COR-L47 (cell line): ENCODE results near the gene ZCRB1.
"Not testable (repeated sequence)": the region's sequence is repeated elsewhere in the genome, so short reads cannot be mapped to it uniquely, and the experiment has no call there.

ENCODE experiments used
- DNase-seq: peaks from one replicate; lab custom pipeline; 2025; lab: John Stamatoyannopoulos, UW

The ZCRB1 gene

GRCh38 chr12:42330097-42330496 is 4.2 kb upstream of the ZCRB1 start:
- not testable (repeated sequence) for DNase-seq

DNA sequence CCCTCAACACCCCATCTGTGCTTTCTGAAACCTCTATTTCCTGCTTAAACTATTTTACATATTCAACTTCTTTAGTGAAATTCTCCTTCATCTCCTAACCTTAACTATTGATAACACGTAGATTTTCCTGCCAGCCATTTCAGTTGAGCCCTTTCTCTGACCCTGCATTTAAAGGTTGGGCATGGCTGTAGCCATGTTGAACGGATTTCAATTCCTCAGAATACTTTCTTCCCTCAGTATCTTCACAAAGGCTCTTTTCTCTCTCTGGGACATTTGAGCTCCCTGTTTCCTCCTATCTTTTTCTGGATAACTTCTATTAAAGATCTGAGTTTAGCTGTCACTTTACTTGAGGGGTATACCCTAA is 1.3 kb upstream of the ZCRB1 start:
- no peak for DNase-seq

- no peak for DNase-seq
These were observed 790 bp upstream of the ZCRB1 start for GRCh38 chr12:42326541-42327226.

DNA sequence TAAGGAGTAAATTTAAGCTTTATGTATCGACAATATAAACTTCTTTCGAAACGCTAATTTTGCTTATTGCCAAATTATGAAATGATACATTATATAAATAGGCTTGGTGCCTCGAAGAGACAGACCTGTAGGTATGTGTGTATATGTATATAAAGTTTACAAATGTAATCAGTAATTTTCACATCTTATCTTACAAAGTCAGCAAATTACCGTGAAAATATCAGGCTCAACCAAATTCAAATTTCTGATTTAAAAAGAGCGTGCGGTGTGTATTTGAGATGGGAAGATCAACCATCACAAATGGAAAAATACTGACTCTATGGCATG is 605 bp downstream of the ZCRB1 start:
- no peak for DNase-seq

- no peak for DNase-seq
These were observed 2.0 kb downstream of the ZCRB1 start for GRCh38 chr12:42323856-42324255.

- DNase-seq, result no peak
These were observed 3.3 kb downstream of the ZCRB1 start for GRCh38 chr12:42322567-42322966.

DNA sequence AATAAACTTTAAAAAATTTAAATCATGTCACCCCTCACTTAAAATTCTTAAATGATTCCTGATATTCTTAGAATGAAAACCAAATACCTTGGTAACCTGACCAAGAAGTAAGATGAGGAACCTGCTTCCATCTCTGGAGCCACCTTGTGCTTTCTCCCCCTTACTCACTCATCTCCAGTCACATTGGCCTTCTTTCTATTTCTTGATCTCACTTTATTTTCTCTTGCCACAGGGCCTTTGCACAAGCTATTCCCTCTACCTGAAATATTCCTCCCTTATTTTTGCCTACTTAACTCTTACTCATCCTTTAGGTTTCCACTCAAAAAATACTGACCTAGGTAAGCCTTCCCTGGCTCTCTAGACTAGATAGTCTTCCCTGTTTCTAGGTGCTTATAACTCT is 5.1 kb downstream of the ZCRB1 start:
- DNase-seq, result no peak

DNA sequence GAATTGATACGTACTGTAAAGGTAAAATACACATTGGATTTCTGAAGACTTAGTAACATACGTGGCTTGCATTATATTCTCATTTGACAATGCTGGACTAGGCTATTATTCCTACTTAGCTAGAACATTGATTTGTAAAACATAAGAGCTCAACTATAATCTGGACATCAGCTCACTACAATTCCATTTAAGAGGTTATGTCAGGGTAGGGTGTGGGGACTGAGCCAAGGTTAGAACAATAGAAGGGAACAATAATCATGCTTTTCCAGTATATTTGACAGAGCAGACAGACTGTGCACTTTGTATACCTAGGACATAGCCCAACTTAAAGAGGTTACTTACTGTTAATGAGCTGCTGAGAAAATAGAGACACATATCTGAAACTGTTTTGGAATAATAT is 10.8 kb downstream of the ZCRB1 start:
- DNase-seq, result no peak

DNA sequence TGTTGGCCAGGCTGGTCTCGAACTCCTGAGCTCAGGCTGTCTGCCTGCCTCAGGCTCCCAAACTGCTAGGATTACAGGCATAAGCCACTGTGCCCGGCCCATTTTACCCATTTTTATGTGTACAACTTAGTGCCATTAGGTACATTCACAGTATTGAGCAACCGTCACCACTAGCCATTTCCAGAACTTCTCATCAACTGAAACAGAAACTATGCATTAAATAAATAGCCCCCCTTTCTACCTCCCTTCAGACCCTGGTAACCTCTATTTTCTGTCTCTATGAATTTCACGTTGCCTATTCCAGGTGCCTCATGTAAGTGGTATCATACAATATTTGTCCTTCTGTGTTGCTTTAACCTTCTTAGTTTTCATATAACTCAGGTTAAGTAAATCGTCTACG is 15.9 kb downstream of the ZCRB1 start:
- DNase-seq, result no peak

DNA sequence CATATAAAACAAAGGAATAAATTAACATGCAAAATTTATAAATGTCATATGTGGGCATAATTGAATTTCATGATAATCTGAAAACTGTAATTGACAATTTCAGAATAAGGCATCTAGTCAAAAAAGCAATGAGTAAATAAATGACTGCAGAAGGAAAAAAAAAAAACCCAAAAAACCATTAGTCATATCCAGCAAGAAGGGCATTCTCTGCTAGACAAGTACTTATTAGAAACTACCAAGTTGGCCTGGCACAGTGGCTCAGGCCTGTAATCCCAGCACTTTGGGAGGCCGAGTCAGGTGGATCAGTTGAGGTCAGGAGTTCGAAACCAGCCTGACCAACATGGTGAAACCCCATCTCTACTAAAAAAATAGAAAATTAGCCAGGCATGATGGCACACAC is 17.5 kb downstream of the ZCRB1 start:
- DNase-seq, result no peak

GRCh38 chr12:42306297-42306696 is 19.6 kb downstream of the ZCRB1 start:
- no peak for DNase-seq

GRCh38 chr12:42299392-42300308 is 26.2 kb downstream of the ZCRB1 start:
- no peak for DNase-seq

GRCh38 chr12:42298887-42299286 is 27.0 kb downstream of the ZCRB1 start:
- no peak for DNase-seq

DNA sequence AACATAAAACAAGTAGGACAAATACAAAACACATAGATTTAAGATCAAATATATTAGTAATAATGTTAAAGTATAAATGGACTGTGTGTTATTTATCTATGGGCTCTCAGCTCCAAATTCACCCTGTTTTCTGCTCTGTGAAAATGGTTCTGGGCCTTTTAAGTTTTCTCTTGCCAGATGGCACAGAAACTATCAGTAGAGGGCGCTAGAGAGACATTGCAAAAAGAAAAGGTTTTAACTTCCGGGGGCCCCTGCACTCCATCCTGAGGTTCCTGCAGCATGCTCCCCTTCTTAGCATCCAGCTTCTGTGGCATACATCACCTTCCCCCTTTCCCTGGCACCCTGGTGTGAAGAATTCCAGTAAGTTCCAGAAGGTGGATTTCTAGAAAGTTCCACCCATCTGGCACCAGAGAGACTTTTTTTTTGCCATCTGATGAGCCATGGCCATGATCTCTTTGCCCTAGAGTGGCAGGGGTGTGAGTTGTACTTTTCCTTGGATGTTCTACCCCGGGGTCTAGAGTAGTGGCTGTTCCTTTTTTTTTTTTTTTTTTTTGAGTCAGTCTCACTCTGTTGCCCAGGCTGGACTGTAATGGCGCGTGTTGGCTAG is 29.3 kb downstream of the ZCRB1 start:
- DNase-seq, result peak; percentile 0

DNA sequence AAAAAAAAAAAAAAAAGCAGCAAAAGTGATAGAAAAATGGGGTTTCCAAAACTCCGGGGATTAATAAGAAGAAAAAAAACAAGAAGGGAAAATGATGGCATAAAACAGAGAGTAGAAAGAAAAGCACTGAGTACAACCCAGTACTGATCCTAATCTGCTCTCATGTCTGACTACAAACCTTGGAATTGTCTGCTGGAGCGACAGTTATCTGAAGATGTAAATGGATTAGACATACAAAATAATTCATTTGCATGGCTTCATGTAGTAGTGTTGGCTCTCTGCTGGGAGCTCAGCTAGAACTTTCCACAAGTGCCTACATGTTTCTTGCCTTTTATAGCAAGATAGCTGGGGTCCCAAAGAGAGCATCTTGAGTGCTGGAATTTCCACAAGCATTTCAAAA is 34.2 kb downstream of the ZCRB1 start:
- DNase-seq, result no peak

DNA sequence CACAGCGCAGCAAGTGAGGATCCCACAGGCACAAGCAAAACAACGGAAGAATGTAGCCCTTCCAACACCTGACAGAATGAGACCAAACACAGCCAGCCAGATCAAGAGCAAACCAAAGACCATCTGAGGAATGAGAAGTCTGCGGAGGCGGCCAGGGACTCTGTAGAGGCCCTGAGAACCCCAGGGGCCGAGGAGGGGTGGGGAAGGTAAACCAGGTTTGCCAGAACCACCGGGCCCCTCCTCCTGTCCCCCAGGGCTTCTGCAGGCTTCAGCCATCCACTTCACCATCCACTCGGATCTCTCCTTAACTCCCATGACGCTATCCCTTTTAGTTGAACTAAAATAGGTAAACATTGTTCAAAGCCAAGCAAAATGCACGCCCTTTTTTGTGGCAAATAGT is 37.4 kb downstream of the ZCRB1 start:
- no peak for DNase-seq

DNA sequence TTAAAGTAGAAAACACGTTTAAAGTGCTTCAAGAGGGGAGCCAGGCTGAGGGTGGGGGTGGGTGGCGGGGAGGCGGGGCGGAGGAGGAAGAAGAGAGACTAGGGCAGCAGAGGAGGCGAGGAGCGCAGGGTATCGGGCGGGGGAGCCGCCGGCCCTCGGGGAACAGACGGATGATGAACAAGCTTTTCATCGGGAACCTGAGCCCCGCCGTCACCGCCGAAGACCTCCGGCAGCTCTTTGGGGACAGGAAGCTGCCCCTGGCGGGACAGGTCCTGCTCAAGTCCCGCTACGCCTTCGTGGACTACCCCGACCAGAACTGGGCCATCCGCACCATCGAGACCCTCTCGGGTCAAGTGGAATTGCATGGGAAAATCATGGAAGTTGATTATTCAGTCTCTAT is 39.2 kb downstream of the ZCRB1 start:
- DNase-seq, result no peak

- no peak for DNase-seq
These were observed 40.5 kb downstream of the ZCRB1 start for GRCh38 chr12:42285431-42285830.

DNA sequence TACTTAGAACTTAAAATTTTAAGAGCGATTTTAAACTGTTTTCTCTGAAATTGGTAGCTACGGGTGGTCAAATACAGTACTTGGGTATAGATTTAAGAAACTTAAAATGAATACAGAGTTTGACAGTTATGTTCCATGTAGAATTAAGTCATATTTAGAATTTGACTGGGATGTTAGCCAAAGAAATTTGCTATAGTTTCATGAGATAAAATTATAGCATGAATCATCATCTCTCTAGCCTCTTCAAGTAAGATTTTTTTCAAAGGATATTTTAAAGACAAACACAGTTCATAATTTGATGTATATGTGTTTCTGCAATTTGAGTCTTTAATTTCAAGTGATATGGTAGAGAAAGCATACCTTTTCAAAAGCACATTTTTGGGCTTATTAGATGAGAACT is 41.0 kb downstream of the ZCRB1 start:
- DNase-seq, result no peak

DNA sequence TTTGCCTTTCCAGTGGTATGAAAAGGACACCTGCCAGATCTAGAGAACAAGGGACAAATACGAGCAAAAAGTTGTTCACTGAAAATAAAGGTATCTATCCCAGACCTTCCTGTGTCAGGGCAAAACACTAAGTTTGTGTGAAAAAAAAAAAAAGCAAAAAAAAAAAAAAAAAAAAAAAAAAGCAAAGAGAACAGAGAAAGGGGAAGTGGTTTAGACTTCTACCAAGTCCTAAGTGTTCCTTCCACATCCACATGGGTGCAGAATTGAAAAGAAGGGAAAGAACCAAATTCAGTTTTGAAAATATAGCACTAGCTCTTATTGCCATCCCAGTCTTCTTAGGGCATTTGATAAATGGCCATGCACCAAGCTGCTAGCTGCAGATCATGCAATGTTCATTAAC is 41.7 kb downstream of the ZCRB1 start:
- DNase-seq, result no peak

DNA sequence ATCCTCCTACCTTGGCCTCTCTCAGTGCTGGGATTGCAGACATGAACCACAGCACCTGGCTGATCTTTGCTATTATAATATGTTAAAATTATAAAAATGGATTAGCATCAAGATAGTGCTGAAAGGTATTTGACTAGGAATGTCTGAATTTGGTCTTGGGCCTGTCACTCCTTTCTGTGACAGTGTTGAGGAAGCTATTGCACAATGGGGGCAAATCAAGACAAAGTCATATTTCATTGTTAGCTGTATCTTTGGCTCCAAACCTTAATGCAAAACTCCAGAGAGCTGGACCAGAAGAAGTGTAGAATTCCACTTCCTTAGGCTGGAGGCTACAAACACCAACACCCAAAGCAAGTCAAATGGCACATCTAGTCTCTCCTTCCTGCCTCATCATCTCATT is 42.2 kb downstream of the ZCRB1 start:
- DNase-seq, result no peak

- no peak for DNase-seq
These were observed 43.6 kb downstream of the ZCRB1 start for GRCh38 chr12:42282294-42282693.

- DNase-seq, result no peak
These were observed 44.0 kb downstream of the ZCRB1 start for GRCh38 chr12:42281844-42282243.
